Activated CD8-positive, alpha-beta T cell treated with anti-CD3 and anti-CD28 coated beads for 36 hours (primary cell): Measurements from ENCODE around the gene MEGF11. TPM values are rescaled to one million over a fixed set of nuclear protein-coding genes. Genes with fewer than 3 reads are reported as not detected.

Experiments
- ATAC-seq: fragments of 200-7000 bp; cut with Tn5 transposase; one replicate; pipeline ENCODE4 v1.10.0; 2021; ENCODE audit warnings: mild to moderate bottlenecking, moderate library complexity
- CTCF ChIA-PET: fragments of 350-600 bp; sonication (Branson Sonifier 250); formaldehyde crosslinking; loops from one replicate; lab custom pipeline; 2021; ENCODE audit warnings: antibody characterized with exemption; lab: Charles Lee
- POLR2A ChIA-PET: fragments of 350-600 bp; sonication (Branson Sonifier 250); formaldehyde crosslinking; loops from one replicate; lab custom pipeline; 2021; ENCODE audit warnings: antibody characterized with exemption; lab: Charles Lee
- DNase-seq: peaks from one replicate; pipeline ENCODE4 v3.0.0-alpha.2; 2020
- H3K27ac Mint-ChIP-seq: one replicate; pipeline ENCODE4 v1.8.0; 2021; ENCODE audit warnings: mild to moderate bottlenecking, mixed read lengths
- H3K27me3 Mint-ChIP-seq: one replicate; pipeline ENCODE4 v1.8.0; 2021; ENCODE audit warnings: mixed read lengths
- H3K36me3 Mint-ChIP-seq: one replicate; pipeline ENCODE4 v1.8.0; 2021; ENCODE audit warnings: low read depth, mixed read lengths
- H3K4me1 Mint-ChIP-seq: one replicate; pipeline ENCODE4 v1.8.0; 2021; ENCODE audit warnings: low read depth, mixed read lengths
- H3K4me3 Mint-ChIP-seq: one replicate; pipeline ENCODE4 v1.8.0; 2021; ENCODE audit warnings: mild to moderate bottlenecking, moderate library complexity, mixed read lengths
- H3K9me3 Mint-ChIP-seq: one replicate; pipeline ENCODE4 v1.8.0; 2021; ENCODE audit warnings: mixed read lengths
- CTCF ChIP-seq: fragments of 200-600 bp; IDR thresholded peaks from one replicate; pipeline ENCODE4 v1.8.0; 2022; ENCODE audit warnings: antibody characterized with exemption, mild to moderate bottlenecking
- intact Hi-C: fragments of 100-400 bp; cut with micrococcal nuclease; formaldehyde crosslinking; loops from one replicate; pipeline ENCODE4 v1.10.0; 2022
- total RNA-seq, 2 experiments: library from RNA; stranded (reverse); gene quantifications; one replicate each; pipeline ENCODE4 v1.2.3, GENCODE V29; 2021

The MEGF11 gene
- total RNA-seq, 2 experiments from 2014 or later = not detected

GRCh38 chr15:66017792-66018487, 235.6 kb downstream of the MEGF11 start:
- H3K4me1 Mint-ChIP-seq = no peaks in the 10 kb centered on the region
- no peaks in the 10 kb centered on the region for H3K9me3 Mint-ChIP-seq
- no peak for TF ChIP-seq CTCF
- no peak for DNase-seq
- H3K27me3 Mint-ChIP-seq = peaks cover 3% of the 10 kb centered on the region
- POLR2A ChIA-PET = no interaction called here
- intact Hi-C loops = no loop called here
- CTCF ChIA-PET = no interaction called here
- no peak overlapping the region for H3K27ac Mint-ChIP-seq
- no peak for ATAC-seq
- H3K36me3 Mint-ChIP-seq = no peaks in the 10 kb centered on the region
- no peak overlapping the region for H3K4me3 Mint-ChIP-seq

DNA sequence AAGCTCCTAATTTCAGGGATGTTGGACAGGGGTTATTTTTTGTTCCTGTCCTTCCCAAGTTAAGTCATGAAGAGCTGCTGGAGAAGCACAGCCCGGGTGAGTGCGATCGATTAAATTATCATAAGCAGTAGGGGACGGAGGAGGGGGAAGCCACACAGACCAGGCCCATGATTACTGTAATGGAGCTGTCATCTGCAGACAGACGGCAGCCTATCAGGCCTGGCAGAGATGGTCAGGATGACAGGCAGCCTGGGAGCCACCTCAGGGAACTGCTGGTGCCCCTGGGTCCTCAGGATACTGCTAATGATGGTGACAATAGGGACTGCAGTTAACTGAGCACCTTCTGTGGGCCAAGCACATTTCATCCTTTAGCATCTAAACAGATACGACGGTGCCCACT, 236.6 kb downstream of the MEGF11 start:
- DNase-seq (no peak), ATAC-seq (no peak)
- H3K9me3 Mint-ChIP-seq = no peaks in the 10 kb centered on the region
- no peaks in the 10 kb centered on the region for H3K36me3 Mint-ChIP-seq
- H3K27me3 Mint-ChIP-seq = peaks cover 3% of the 10 kb centered on the region
- H3K27ac Mint-ChIP-seq = no peak overlapping the region
- no peaks in the 10 kb centered on the region for H3K4me1 Mint-ChIP-seq
- ChIA-PET CTCF (interaction anchor here (2.4 kb wide), 1 partner anchor 35 kb away, joined by 6 read pairs; no protein-coding TSS in a partner anchor), POLR2A (interaction anchor here (1.1 kb wide), 1 partner anchor 15 kb away, joined by 3 read pairs; no protein-coding TSS in a partner anchor)
- H3K4me3 Mint-ChIP-seq = no peak overlapping the region
- TF ChIP-seq CTCF = no peak
- intact Hi-C loops = no loop called here

DNA sequence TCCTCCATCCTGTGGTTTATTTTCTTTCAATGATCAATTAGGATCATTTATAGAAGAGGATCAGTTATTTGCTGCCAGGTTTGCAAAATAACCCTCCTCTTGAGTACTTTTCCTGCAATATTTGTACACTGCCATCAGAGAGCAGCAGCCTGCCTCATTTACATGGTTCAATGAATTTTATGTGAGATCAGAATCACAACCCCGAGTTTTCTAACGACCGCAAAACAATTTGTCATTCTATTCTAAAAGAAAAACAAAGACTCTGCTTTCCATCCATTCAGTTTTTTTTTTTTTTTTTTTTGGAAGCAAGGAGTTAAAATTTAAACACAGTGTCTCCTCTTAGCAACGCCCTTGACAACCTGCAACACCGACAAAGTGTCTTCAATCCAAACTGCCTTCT, 237.4 kb downstream of the MEGF11 start:
- intact Hi-C loops = no loop called here
- Mint-ChIP-seq H3K4me3 (no peak overlapping the region), H3K27ac (no peak overlapping the region), H3K27me3 (peaks cover 3% of the 10 kb centered on the region), H3K36me3 (no peaks in the 10 kb centered on the region), H3K4me1 (no peaks in the 10 kb centered on the region), H3K9me3 (no peaks in the 10 kb centered on the region)
- ATAC-seq (no peak), DNase-seq (no peak)
- CTCF ChIA-PET = interaction anchor here (2.4 kb wide), 1 partner anchor 34 kb away, joined by 6 read pairs; no protein-coding TSS in a partner anchor
- no peak for TF ChIP-seq CTCF
- POLR2A ChIA-PET = interaction anchor here (0.6 to 1.1 kb wide), 2 partner anchors 14 to 363 kb away, joined by 3 read pairs; no protein-coding TSS in a partner anchor

DNA sequence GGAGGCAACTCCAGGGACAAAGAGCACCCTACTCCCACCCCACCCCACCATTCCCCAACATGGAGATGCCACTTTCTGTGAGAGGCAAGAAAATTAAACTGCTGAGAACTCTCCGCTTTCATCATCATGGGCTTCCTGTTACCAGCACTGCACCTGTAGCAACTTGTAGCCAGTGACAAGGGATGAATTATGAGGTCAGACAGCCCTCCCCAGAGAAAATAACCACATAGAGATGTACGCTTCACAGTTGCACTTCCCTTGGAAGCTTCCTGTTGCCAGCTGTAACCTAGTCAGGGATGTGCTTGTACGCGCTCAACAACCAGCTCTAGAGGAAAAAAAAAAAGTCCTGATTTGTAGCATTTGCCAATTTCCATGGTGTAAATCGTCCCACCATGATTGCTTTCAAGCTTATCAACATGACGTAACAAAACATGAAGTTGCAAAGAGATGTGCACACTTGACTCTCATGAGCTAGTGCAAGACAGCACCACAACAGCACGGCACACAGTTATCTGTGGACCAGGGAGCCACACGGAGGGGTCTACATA, 238.8 kb downstream of the MEGF11 start:
- intact Hi-C loops = no loop called here
- Mint-ChIP-seq H3K36me3 (no peaks in the 10 kb centered on the region), H3K4me1 (no peaks in the 10 kb centered on the region), H3K27ac (no peak overlapping the region), H3K27me3 (peaks cover 3% of the 10 kb centered on the region), H3K4me3 (no peak overlapping the region), H3K9me3 (no peaks in the 10 kb centered on the region)
- POLR2A ChIA-PET = no interaction called here
- ATAC-seq (no peak), DNase-seq (no peak)
- TF ChIP-seq CTCF = no peak
- CTCF ChIA-PET = interaction anchor here (2.4 kb wide), 1 partner anchor 32 kb away, joined by 6 read pairs; no protein-coding TSS in a partner anchor

- no peak overlapping the region for H3K4me3 Mint-ChIP-seq
- DNase-seq (no peak), ATAC-seq (no peak)
- no peak for TF ChIP-seq CTCF
- POLR2A ChIA-PET = no interaction called here
- H3K9me3 Mint-ChIP-seq = no peaks in the 10 kb centered on the region
- intact Hi-C loops = no loop called here
- no peak overlapping the region for H3K27ac Mint-ChIP-seq
- H3K36me3 Mint-ChIP-seq = no peaks in the 10 kb centered on the region
- H3K27me3 Mint-ChIP-seq = peaks cover 2% of the 10 kb centered on the region
- CTCF ChIA-PET = no interaction called here
- no peaks in the 10 kb centered on the region for H3K4me1 Mint-ChIP-seq
Observed at GRCh38 chr15:66014022-66014421, 239.5 kb downstream of the MEGF11 start.
